ENCODE measurements around the gene PTPRD.

- TF ChIP-seq POLR2A (IDR thresholded peaks at IDR 0.05), result no peak
- TF ChIP-seq CTCF (IDR thresholded peaks at IDR 0.05 in 4 of 5, conservative IDR thresholded peaks at IDR 0.05 in 1 of 5), result no peak
Measured at GRCh38 chr9:8863069-8863468, 1749.7 kb downstream of the PTPRD start.
